ENCODE data around the gene NXF3.

NXF3 gene

DNA sequence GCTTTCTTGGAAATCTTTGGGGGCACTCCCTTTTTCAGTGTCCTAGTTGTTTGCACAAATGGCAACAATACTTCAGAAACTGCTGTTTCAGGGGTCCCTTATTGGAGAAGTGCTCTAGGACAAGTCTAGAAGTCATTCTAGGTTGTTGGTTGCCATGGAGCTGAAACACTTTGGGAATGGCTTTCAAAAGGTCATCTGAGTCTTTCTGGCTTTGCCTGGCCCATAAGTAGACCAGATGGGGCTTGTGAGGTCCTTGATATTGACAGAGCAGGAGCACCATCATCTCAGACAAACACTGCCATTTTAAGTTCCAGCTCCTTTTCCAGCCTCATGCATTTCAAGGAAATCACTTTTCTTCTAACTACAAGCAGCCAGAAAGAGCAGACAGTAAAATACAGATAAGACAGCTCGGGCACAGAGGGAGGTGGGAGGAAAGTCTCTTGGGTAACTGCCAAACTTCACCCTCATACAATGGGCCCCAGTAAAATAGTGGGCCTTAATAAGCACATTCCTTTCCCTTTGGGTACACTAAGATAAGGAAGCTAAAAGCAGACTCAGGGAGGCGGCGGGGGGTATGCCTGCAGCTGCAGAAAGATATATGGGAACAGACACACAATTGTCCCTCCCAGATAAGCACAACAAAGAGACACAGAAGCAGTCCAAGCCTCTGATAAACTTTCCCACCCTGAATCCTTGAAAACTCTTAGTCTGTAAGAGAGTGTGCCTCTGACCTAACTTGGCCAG, 8.5 kb upstream of the NXF3 start:
- H3K4me3 ChIP-seq (ENCODE audit: low read depth, low read length) = no peak overlapping the region
- TF ChIP-seq, protein P1, sequence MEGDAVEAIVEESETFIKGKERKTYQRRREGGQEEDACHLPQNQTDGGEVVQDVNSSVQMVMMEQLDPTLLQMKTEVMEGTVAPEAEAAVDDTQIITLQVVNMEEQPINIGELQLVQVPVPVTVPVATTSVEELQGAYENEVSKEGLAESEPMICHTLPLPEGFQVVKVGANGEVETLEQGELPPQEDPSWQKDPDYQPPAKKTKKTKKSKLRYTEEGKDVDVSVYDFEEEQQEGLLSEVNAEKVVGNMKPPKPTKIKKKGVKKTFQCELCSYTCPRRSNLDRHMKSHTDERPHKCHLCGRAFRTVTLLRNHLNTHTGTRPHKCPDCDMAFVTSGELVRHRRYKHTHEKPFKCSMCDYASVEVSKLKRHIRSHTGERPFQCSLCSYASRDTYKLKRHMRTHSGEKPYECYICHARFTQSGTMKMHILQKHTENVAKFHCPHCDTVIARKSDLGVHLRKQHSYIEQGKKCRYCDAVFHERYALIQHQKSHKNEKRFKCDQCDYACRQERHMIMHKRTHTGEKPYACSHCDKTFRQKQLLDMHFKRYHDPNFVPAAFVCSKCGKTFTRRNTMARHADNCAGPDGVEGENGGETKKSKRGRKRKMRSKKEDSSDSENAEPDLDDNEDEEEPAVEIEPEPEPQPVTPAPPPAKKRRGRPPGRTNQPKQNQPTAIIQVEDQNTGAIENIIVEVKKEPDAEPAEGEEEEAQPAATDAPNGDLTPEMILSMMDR (IDR thresholded peaks at IDR 0.05; ENCODE audit: control insufficient read depth, extremely low read depth, insufficient read depth) = no peak
- DNase-seq (ENCODE audit: low read depth) = no peak

DNA sequence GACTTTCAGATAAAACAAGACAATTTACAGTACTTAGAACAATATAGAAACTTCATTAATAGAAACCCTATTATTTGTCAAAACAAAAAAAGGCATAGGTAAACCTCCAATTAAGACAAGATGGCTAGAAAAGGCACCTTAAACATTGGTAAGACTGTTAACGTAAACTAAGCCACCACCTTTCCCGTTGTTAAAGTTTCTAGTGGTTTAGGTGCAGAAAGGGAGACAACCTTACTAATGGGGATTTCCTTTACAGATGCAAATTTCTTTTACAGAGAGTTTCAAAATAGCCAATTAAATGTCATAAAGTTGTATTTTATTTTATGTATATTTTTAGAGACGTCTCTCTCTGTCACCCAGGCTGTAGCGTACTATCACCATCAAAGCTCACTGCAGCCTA, 7.5 kb upstream of the NXF3 start:
- no peak overlapping the region for H3K4me3 ChIP-seq (ENCODE audit: low read depth, low read length)
- no peak for DNase-seq (ENCODE audit: low read depth)
- TF ChIP-seq, protein P1 (IDR thresholded peaks at IDR 0.05; ENCODE audit: control insufficient read depth, extremely low read depth, insufficient read depth) = no peak

DNA sequence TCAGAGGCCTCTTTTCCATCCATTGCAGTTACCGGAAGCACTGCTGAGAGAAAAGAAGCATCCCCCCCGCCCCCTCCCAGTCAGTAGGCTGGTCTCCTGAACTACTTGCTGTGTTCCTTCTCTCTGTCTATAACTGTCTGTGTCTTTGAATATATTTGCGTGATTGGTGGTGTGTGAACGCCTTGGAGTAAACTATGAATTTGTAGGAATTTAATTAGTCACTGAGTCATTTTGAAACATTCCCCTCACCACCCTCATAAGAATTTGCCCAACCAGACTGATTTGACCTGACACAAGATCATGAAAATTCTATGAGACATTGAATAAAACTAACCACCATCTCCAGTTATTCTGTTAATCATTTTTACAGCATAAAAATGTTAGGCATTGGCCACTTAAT, 6.7 kb upstream of the NXF3 start:
- TF ChIP-seq, protein P1 (IDR thresholded peaks at IDR 0.05; ENCODE audit: control insufficient read depth, extremely low read depth, insufficient read depth) = no peak
- no peak overlapping the region for H3K4me3 ChIP-seq (ENCODE audit: low read depth, low read length)
- no peak for DNase-seq (ENCODE audit: low read depth)

DNA sequence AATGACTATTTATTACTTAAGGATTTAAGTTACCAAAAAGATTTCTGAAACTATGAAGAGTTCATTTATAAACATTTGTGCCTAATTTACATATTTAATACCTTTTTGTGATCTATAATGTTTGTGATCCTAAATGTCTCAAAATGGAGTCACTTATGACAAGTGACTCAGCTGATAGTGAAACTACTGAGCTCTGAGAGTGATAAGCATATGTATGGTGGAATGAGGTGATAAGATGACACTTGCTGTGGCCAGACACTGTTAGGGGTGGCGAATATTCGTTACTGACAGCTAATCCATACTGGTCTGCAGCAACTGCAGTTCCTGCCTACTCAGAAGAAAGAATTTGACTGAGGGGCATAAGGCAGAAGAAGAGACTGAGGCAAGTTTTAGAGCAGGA, 5.5 kb upstream of the NXF3 start:
- TF ChIP-seq, protein P1 (IDR thresholded peaks at IDR 0.05; ENCODE audit: control insufficient read depth, extremely low read depth, insufficient read depth) = no peak
- no peak overlapping the region for H3K4me3 ChIP-seq (ENCODE audit: low read depth, low read length)
- no peak for DNase-seq (ENCODE audit: low read depth)

DNA sequence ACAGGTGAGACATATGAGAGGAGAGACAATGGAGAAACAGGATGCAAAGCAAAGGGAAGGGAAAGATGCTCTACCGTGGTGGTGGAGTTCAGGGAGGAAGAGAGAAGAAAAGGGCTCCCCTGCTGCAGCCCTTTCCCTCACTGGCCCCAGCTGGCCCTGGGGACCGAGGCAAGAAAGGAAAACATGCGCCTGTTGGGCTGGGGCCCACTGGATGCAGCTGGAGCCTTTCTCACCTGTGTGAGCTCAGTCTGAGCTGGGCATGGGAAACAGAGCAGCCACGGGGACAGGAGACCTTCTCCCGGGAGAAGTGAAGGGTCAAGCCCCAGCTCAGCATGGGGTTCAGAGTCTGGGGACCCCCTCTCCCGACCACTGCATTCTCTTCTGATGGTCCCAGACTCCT, 11.9 kb downstream of the NXF3 start:
- DNase-seq (ENCODE audit: low read depth) = no peak
- no peak overlapping the region for H3K4me3 ChIP-seq (ENCODE audit: low read depth, low read length)
- TF ChIP-seq, protein P1 (IDR thresholded peaks at IDR 0.05; ENCODE audit: control insufficient read depth, extremely low read depth, insufficient read depth) = no peak

DNA sequence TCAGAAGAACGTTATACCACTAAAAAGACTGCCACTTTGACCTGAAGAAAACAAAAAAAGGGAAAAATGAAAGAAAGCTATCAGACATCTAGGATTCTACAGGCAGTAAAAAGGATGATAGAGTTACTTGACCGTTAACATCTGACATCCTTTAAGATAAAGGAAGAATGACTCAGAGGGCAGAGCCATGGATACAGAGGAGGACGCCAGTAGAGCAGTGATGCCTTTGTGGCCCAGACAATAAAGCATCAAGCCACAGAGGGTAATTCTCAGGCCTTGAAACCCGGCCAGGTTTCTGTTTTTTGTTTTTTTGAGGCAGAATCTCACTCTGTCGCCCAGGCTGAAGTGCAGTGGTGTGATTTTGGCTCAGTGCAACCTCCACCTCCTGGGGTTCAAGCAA, 19.5 kb downstream of the NXF3 start:
- TF ChIP-seq, protein P1 (IDR thresholded peaks at IDR 0.05; ENCODE audit: control insufficient read depth, extremely low read depth, insufficient read depth) = no peak
- no peak overlapping the region for H3K4me3 ChIP-seq (ENCODE audit: low read depth, low read length)
- no peak for DNase-seq (ENCODE audit: low read depth)

DNA sequence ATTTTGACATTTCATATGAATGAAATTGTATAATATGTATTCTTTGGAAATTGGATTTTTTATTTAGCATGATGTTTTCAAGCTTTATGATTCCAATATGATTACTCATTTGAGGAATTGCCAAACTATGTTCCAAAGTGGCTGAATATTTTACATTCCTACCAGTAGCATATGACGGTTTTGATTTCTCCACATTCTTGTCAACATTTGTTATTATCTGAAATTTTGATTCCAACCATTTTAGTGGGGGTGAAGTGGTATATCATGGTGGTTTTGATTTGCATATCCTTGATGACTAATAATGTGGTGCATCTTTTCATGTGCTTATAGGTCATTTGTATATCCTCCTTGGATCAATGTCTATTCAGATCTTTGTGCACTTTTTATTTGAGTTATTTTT, 26.3 kb downstream of the NXF3 start:
- DNase-seq (ENCODE audit: low read depth) = no peak
- TF ChIP-seq, protein P1 (IDR thresholded peaks at IDR 0.05; ENCODE audit: control insufficient read depth, extremely low read depth, insufficient read depth) = no peak
- H3K4me3 ChIP-seq (ENCODE audit: low read depth, low read length) = no peak overlapping the region
